Activated T-cell treated with anti-CD3 and anti-CD28 coated beads, Interleukin-2, amount 50 U/mL, for 48 hours (primary cell): ENCODE results near the gene GYPA.
"Not testable (repeated sequence)": the region's sequence is repeated elsewhere in the genome, so short reads cannot be mapped to it uniquely, and the experiment has no call there.

Experiments
- DNase-seq, 2 experiments: peaks; one replicate each; pipeline ENCODE4 v3.0.0-alpha.2; 2020

Gene GYPA

DNA sequence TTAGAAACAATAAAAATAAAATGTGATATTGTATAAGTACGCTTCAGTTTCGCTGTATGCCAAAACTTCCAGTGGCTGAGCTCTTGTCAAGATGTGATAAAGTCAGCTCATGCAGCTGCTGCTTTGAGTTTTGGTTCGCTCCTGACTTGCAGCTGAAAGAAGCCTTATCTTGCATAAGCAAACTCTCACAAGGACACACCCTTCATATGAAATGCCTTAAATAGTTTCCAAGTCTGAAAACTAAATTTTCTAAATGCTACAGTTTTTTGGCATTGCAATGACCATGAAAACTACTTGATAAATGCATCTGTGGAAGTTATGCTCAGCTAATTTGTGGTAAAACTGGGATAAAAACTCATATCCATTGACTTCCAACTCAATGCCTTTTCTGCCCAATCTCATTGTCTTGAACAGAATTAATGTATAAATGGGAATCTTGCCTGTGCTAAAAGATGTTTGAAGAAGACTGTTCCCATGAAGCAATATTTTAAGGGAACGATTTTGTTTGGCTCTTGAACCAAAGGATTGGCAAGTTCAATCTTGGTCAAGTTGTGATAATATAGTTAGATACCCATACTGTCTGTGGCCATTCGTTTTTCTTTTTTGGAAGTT lies 11.7 kb downstream of the GYPA start:
- DNase-seq = not testable (repeated sequence)

DNA sequence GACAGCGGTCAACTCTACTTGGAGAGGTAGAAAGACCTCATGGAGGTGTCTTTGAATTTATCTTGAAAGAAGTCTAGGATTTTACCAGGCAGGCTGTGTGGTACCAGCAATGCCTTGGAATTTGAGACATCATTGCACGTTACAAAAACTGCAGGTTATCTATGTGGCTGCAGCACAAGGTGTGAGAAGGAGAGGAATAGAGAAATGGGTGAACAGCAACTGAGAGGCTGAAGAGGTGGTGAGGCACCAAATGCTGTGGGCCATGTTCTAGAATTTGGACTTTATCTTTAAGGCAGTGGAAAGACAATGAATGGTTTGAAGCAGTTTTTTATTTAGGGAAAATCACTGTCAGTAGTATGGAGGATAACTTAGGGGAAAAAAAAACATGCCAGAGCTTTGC lies 15.4 kb downstream of the GYPA start:
- DNase-seq = not testable (repeated sequence)

DNA sequence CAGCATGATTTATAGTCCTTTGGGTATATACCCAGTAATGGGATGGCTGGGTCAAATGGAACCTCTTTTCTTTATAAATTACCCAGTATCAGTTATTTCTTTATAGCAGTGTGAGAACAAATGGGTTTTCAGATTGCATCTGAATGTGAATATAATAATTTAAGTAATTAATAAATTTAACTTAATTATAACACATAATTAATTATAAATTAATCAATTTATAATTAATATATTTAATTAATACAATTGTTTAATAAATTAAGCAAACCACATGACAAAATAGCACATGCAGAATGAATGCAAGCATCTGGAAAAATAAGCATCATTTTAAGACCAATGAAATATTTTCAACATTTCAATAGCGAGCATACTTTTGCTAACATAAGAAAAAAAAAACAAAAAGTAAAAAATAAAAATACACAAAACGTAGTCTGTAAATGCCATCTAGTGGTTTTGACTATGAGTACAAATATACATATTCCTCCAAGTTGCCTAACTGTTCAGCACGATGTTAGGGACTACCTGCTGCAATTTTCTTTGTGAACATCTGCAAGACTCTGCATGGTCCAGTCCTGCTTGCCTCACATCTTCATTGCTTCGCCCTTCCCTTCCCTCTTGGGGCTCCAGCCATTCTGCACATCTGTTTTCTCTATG lies 16.4 kb downstream of the GYPA start:
- DNase-seq = not testable (repeated sequence)

DNA sequence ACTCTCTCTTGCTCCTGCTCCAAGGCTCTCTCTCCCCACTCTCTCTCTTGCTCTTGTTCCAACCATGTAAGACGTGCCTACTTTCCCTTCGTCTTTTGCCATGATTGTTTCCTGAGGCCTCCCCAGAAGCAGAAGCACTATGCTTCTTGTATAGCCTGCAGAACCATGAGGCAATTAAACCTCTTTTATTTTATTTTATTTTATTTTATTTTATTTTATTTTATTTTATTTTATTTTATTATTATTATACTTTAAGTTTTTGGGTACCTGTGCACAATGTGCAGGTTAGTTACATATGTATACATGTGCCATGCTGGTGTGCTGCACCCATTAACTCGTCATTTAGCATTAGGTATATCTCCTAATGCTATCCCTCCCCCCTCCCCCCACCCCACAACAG lies 17.2 kb downstream of the GYPA start:
- DNase-seq = not testable (repeated sequence)

DNA sequence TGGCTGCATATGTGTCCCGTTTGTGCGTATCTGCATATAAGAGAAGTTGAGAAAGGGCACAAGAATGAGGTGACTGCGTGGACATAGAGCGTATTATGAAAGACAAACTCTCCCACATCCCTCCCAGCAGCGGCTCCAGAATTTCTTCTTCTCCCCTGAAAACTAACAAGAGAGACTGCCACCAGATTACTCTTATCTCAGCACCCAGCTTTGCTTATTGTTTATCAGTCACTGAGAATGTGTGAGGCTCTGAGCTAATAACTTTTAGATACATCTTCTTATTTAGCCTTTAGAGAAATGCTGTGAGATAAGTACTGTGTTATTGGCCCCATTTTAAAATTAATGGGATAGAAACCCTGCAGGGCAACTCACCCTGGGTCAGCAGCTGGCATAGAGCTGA lies 20.8 kb downstream of the GYPA start:
- DNase-seq = not testable (repeated sequence)

DNA sequence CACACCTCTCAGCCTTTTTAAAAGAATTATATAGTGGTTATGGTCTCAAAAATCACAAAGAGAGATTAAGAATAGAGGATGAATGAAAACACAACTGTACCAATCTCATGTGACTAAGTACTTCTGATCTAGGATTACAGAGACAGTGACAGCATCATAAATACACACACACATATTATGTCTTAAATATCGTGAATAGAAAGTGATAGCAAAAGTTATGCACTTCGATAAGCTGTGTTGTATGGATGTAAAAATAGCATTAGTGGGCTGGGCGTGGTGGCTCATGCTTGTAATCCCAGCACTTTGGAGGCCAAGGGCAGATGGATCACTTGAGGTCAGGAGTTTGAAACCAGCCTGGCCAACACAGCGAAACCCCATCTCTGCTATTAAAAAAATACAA lies 25.0 kb downstream of the GYPA start:
- no peak for DNase-seq

DNA sequence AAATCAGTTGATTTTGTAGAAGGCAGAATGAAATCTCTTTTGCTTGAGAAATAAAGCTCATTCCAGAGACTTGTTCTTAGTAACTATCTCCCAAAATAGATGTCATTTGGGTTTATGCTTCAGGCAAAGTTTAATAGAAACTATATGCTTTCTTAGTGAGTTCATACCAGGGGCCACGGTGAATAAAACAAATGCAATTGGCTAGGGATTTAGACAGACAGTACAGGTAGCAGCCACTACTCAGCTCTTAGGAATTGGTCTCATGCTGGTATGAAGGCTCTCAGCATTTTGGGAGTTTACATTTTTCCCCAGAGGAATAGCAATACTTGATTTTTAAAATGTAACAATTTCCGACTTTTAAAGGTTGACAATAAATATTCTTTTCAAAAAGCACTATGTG lies 27.0 kb downstream of the GYPA start:
- DNase-seq = no peak

DNA sequence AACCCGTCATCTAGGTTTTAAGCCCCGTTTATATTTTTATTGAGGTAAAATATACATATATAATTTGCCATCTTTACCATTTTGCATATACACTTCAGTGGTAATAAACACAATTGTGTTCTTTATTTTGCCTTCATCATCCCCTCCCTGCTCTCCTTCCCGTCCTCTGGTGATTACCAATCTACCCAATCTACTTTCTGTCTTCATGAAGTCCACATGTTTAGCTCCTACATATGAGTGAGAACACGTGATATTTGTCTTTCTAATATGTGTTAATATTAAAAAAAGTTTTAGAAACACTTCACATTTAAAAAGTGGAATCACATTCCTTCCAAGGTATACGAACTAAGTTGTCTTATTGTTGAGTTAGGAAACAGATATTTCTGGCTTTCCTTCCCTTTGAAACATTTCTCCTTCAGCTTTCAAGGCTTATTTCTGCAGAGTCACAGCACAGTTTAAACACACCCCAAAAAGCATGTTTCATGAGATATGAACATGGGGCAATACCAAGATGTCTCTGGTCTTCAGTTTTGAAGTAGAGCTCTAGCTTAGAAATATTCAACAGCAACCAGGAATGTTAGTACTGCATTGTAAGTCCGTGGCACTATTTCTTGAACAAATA lies 35.9 kb downstream of the GYPA start:
- no peak for DNase-seq

DNA sequence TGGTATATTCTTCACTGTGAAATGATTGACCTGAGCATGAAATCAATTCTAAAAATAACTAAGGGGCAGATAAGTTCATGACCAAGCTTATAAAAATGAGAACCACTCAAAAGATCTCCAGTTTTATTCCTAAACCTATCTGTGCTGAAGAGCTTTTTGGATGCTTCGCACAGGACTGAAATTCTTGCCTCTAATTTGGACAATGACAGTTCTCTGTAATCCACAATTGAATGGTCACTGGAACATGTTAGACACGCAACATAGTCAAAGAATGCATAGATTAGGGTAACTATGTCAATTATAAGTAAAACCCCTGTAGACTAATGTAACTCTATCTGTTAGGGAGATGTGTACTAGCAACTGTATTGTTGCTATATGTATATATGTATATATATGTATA lies 42.7 kb downstream of the GYPA start:
- DNase-seq = not testable (repeated sequence)

DNA sequence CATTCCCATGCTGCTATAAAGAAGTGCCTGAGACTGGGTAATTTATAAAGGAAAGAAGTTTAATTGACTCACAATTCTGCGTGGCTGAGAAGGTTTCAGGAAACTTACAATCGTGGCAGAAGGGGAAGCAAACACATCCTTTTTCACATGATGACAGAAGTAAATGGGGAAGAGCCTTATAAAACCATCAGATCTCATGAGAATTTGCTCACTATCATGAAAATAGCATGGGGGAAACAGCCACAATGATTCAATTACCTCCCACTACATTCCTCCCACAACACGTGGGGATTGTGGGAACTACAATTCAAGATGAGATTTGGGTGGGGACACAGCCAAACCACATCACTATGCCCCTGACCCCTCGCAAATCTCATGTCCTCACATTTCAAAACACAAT lies 46.5 kb downstream of the GYPA start:
- not testable (repeated sequence) for DNase-seq

DNA sequence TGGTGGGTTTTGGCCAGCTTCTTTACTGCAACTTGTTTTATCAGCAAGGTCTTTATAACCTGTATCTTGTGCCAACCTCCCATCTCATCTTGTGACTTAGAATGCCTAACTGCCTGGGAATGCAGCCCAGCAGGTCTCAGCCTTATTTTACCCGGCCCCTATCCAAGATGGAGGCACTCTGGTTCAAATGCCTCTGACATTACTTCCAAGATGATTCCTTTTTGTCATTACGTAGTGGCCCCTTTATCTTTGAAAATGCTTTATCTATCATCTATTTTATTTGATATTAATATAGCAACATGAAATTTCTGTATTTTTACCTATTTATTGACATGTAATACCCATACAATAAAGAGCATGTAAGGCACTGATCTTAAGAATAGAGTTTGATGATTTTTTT lies 49.3 kb downstream of the GYPA start:
- not testable (repeated sequence) for DNase-seq

DNA sequence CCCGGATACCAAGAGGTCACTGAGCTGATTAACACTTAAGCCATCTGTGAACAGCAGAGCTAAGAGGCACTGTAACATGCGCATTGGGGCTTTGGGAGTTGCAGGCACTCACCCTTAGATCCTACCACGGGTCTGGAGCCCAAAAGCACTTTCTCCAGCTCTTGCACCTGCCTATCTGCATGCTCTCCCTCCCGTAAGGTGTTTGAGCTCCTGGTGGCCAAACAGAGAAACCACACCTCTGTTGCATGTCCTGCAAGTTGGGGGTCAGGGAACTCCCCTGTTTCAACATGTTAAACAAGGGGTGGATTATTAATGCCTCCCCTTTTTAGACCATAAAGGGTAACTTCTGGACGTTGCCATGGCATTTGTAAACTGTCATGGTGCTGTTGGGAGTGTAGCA lies 49.8 kb downstream of the GYPA start:
- DNase-seq = no peak

DNA sequence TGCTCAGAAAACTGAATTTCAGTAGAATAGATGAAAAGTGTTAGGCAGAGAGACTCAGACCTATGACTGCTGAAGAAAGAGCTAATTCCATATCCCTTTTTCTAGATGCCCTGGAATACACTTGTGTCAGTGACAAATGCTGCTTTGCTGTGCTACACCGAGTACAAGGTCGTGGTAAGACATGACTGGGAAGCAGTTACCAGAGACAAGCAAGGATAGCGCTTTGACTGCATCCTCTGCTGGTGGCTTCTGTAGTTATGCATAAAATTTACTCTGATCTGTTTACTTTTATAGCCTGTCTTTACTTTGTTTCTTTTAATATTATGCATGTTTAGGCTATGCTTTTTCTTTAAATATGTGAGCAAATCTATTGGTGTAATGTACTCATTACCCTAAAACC lies 58.5 kb downstream of the GYPA start:
- not testable (repeated sequence) for DNase-seq

DNA sequence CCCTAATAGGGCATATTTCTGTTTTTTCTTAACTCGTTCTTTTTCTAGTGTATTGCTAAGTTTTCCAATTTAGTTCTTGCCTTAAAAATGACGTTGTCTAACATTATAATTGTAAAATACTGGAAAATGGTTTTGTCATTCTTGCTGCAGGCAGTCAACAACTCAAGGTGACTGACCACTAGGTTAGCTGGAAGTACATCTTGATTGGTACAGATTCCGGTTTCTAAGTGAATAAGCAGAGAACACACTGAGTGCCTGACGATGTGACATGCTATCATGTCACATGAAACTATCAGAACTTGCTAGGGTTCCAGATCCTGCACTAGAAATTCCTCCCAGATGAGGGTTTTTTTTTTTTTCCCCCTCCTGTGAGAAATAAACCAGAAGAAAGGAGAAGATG lies 60.4 kb downstream of the GYPA start:
- not testable (repeated sequence) for DNase-seq

DNA sequence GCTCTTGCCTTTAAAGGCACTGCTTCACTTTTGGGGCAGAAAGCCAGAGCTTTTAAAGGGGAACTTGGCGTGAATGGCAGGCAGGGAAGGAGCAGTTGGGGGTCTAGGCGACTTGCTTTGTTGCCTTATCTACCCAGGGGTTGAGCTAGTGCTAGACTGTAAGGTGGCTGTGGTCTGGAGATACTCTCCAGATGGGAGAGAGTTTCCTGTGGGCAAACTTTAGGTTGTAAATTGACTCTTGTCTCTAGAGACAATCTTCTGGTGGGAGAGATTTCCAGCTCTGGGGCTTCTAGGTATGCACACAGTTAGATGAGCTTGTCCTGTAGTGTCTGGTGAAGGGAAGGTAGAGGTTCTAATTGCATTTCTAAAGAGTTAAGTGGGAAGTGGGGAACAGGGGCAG lies 61.8 kb downstream of the GYPA start:
- DNase-seq = not testable (repeated sequence)

DNA sequence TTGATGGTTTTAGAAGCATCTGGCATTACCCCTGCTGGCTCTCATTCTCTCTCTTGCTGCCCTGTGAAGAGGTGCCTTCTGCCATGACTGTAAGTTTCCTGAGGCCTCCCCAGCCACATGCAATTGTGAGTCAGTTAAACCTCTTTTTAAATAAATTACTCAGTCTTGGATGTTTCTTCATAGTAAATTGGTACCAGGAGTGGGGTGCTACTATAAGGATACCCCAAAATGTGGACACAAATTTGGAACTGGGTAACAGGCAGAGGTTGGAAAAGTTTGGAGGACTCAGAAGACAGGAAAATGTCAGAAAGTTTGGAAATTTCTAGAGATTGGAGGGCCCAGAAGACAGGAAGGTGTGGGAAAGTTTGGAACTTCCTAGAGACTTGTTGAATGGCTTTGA lies 79.0 kb downstream of the GYPA start:
- not testable (repeated sequence) for DNase-seq

DNA sequence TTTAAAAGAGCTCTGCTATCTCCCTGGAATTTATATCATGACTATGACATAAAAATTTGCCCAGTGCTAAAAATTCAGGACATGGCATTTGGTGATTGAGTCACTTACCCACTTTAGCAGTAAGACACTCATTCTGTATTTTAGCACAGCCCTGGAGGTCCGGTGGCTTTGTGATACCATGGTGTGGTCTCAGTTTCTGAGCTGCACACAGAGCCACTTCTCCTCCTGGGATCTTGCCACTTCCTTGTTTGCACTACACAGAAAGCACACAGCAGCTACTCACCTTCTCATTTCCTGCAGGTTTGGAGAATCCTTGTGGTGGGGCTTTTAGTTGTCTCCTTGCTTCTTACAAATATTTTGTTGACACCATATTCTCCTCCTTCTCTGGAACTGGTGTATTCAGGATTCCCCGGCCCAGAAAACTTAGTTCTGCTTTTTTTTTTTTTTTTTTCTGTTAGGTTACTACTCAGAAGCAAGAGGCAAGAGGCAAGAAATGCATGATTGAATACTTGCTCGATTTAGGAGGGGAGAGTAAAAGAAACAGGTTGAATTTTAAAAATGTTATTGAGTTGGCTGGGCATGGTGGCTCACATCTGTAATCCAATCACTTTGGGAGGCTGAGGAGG lies 80.2 kb downstream of the GYPA start:
- DNase-seq = not testable (repeated sequence)
